BJ (cell line): ENCODE measurements around the gene KCNQ5. TPM values are rescaled to one million over a fixed set of nuclear protein-coding genes. Genes with fewer than 3 reads are reported as not detected.

Source experiments
- CTCF ChIA-PET: fragments of 350-600 bp; formaldehyde crosslinking; extraction: SDS; loops from one replicate; lab custom pipeline; 2021; ENCODE audit warnings: antibody characterized with exemption, inconsistent platforms; lab: Yijun Ruan, JAX
- POLR2A ChIA-PET: fragments of 300-600 bp; sonication (Branson Sonifier 250); formaldehyde crosslinking; extraction: SDS; loops from one replicate; lab custom pipeline; 2021; ENCODE audit warnings: antibody characterized with exemption; lab: Charles Lee
- DNase-seq: peaks from one replicate; pipeline ENCODE4 v3.0.0-alpha.2; 2011; ENCODE audit warnings: low read depth
- H3K27me3 ChIP-seq: 2 replicates; pipeline ENCODE4 v1.6.0; 2011; ENCODE audit warnings: low read length; ENCODE audit not compliant: control insufficient read depth, insufficient read depth
- H3K36me3 ChIP-seq: 2 replicates; pipeline ENCODE4 v1.5.1; 2011; ENCODE audit warnings: low read length; ENCODE audit not compliant: control insufficient read depth, insufficient read depth
- H3K4me3 ChIP-seq: 2 replicates; pipeline ENCODE4 v1.5.1; 2011; ENCODE audit warnings: low read depth, mild to moderate bottlenecking, control low read depth, low read length
- polyA plus RNA-seq: library from polyadenylated mRNA; depleted of rRNA; stranded (reverse); fragments of >200 nt; gene quantifications from 2 replicates; pipeline ENCODE4 v1.2.3, GENCODE V29; 2011
- TF ChIP-seq, protein P1 (sequence below): IDR thresholded peaks from 2 replicates; pipeline ENCODE4 v1.5.1; 2011; ENCODE audit warnings: low read depth, mild to moderate bottlenecking, control low read depth, inconsistent platforms, low read length, moderate library complexity; ENCODE audit not compliant: insufficient read depth

The KCNQ5 gene
- polyA plus RNA-seq, 1 experiment = 1.4 TPM

DNA sequence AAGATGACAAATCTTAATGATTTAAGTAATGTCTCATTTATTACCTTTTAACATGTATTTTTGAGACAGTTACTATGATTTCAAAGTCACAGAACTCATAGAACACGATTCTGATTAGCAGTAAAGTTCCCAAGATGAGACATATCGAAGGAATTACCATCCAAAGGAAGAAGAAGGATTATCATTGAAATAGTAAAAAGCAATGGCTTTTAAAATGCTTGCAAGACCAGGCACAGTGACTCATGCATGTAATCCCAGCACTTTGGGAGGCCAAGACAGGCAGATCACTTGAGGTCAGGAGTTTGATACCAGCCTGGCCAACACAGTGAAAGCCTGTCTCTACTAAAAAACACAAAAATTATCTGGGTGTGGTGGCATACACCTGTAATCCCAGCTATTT lies 384.3 kb downstream of the KCNQ5 start:
- ChIA-PET CTCF (no interaction called here), POLR2A (no interaction called here)
- no peaks in the 10 kb centered on the region for H3K27me3 ChIP-seq
- no peak overlapping the region for H3K4me3 ChIP-seq
- H3K36me3 ChIP-seq = no peaks in the 10 kb centered on the region
- no peak for DNase-seq
- TF ChIP-seq, protein P1, sequence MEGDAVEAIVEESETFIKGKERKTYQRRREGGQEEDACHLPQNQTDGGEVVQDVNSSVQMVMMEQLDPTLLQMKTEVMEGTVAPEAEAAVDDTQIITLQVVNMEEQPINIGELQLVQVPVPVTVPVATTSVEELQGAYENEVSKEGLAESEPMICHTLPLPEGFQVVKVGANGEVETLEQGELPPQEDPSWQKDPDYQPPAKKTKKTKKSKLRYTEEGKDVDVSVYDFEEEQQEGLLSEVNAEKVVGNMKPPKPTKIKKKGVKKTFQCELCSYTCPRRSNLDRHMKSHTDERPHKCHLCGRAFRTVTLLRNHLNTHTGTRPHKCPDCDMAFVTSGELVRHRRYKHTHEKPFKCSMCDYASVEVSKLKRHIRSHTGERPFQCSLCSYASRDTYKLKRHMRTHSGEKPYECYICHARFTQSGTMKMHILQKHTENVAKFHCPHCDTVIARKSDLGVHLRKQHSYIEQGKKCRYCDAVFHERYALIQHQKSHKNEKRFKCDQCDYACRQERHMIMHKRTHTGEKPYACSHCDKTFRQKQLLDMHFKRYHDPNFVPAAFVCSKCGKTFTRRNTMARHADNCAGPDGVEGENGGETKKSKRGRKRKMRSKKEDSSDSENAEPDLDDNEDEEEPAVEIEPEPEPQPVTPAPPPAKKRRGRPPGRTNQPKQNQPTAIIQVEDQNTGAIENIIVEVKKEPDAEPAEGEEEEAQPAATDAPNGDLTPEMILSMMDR = no peak

DNA sequence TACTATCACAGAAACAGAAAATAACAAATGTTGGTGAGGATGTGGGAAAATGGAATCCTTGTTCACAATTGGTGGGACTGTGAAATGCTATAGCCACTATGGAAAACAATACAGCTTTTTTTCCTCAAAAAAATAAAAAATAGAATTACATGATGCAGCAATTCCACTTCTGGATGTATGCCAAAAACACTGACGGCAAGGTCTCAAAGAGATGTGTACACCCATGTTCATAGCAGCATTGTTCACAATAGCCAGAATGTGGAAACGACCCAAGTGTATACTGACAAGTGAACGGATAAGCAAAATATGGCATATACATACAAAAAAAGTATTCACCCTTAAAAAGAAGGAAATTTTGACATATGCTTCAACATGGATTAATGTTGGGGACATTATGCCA lies 390.1 kb downstream of the KCNQ5 start:
- ChIA-PET POLR2A (interaction anchor here (0.5 kb wide), 1 partner anchor 150 kb away, joined by 3 read pairs; no protein-coding TSS in a partner anchor), CTCF (no interaction called here)
- no peak for DNase-seq
- Histone ChIP-seq H3K4me3 (no peak overlapping the region), H3K36me3 (no peaks in the 10 kb centered on the region), H3K27me3 (no peaks in the 10 kb centered on the region)
- TF ChIP-seq, protein P1 = no peak

DNA sequence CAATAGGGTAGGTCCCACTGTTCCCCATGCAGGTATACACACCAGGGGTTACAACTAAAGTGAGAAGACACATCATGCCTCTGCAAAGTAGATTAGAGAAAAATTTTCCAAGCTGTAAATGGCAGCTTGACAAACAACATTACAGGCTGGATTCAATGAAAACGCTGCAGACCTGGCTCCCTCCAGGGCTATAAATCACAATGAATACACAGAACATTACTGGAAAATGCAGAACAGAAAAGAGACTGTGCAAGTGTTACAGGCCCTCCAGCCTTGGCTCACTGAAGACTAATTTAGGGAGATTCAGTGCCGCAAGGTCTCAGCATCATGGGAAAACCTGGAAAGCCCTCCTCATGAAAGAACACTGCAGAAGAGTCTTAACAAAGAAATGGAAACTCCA lies 395.6 kb downstream of the KCNQ5 start:
- Histone ChIP-seq H3K4me3 (no peak overlapping the region), H3K36me3 (no peaks in the 10 kb centered on the region), H3K27me3 (no peaks in the 10 kb centered on the region)
- TF ChIP-seq, protein P1 = no peak
- ChIA-PET CTCF (no interaction called here), POLR2A (no interaction called here)
- DNase-seq = no peak

DNA sequence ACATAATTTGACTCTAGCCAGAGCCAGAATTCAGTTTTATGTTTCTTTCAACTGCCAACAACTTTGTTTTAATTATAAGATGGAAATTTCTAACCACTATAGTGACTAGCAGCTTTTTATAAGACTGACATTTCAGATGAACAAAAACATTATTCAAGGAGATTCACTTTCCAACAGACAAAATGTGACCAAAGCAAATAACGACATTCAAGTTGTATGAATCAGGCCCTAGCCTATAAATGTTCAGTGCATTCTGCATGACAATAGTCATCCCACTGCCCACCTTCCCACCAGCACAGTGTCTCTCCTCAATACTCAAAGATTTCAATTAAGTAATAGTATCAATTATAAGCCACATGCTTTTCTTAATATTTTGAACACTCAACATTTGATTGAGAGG lies 402.7 kb downstream of the KCNQ5 start:
- H3K36me3 ChIP-seq = no peaks in the 10 kb centered on the region
- no peak overlapping the region for H3K4me3 ChIP-seq
- peak; percentile 20 for DNase-seq
- POLR2A ChIA-PET = no interaction called here
- TF ChIP-seq, protein P1 = no peak
- no peaks in the 10 kb centered on the region for H3K27me3 ChIP-seq
- CTCF ChIA-PET = interaction anchor here (1.1 kb wide), 1 partner anchor 9 kb away, joined by 3 read pairs; no protein-coding TSS in a partner anchor

DNA sequence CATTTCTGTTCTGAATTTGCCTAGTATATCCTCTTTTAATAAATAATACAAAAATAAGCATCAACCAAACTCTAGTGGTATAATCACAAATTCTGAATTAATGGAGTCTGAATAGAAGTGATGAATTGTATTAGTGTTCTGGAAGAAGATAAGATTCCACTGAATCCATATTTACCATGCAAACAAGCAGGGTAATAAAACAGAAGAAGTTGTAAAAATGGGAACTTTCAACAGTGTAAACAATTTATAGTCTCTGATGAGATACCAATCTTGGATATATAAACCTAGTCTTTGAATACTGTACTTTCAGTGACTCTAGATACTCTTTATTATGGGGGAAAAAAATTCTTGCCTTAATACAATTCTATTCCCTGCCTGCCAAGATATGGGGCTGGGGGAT lies 405.8 kb downstream of the KCNQ5 start:
- ChIA-PET POLR2A (no interaction called here), CTCF (no interaction called here)
- Histone ChIP-seq H3K4me3 (no peak overlapping the region), H3K27me3 (no peaks in the 10 kb centered on the region), H3K36me3 (no peaks in the 10 kb centered on the region)
- TF ChIP-seq, protein P1 = no peak
- DNase-seq = no peak
